HCT116 (cell line): ENCODE data around the gene FGF11. TPM values are rescaled to one million over a fixed set of nuclear protein-coding genes. Genes with fewer than 3 reads are reported as not detected.
A peak's percentile ranks its signal among the peaks of the same experiment; 100 is the strongest.

Experiments
- ATAC-seq: fragments of 200-7000 bp; cut with Tn5 transposase; 2 replicates; pipeline ENCODE4 v1.9.1; 2020; ENCODE audit warnings: mild to moderate bottlenecking, moderate library complexity
- BruUV-seq: library from RNA; stranded (reverse); fragments of 400-500 nt; replicated peaks from 2 replicates; lab custom pipeline; 2021; lab: Mats Ljungman, UMichigan
- CTCF ChIA-PET: fragments of 300-600 bp; sonication (Branson Sonifier 250); formaldehyde crosslinking; loops from one replicate; lab custom pipeline; 2021; ENCODE audit warnings: antibody characterized with exemption; lab: Charles Lee
- POLR2A ChIA-PET: fragments of 300-600, 350-600 bp; sonication (Branson Sonifier 250); formaldehyde crosslinking; loops from one replicate; lab custom pipeline; 2021; ENCODE audit warnings: antibody characterized with exemption; lab: Charles Lee
- RAD21 ChIA-PET, 2 experiments: fragments of 300-600 bp; sonication (Branson Sonifier 250); formaldehyde crosslinking; loops; one replicate each; lab custom pipeline; 2023; ENCODE audit warnings: low total read pairs in 2 of 2; ENCODE audit not compliant: uncharacterized antibody in 2 of 2, unreplicated experiment in 2 of 2, low non-redundant PET in 1 of 2; lab: Charles Lee
- DNase-seq: peaks from one replicate; pipeline ENCODE4 v3.0.0-alpha.2; 2010; ENCODE audit warnings: low read depth, low spot score
- H2AFZ ChIP-seq: fragments of 200-600 bp; shearing (Covaris generic), sonication (generic); 2 replicates; pipeline ENCODE4 v1.6.1; 2017; ENCODE audit warnings: low read depth, mixed run types, mixed read lengths, antibody characterized with exemption, low read length; ENCODE audit not compliant: poor library complexity, severe bottlenecking
- H3K27ac ChIP-seq: 2 replicates; pipeline ENCODE4 v1.5.1; 2012; ENCODE audit warnings: low read depth, low read length
- H3K27me3 ChIP-seq: fragments of 200-600 bp; sonication (generic); 2 replicates; pipeline ENCODE4 v1.6.1; 2016; ENCODE audit warnings: mixed run types, low read length, mixed read lengths; ENCODE audit not compliant: insufficient read depth
- H3K36me3 ChIP-seq, 2 experiments: fragments of 200-500 bp in 1 of 2; fragments of 200-600 bp in 1 of 2; sonication (Bioruptor generic) in 1 of 2; sonication (generic) in 1 of 2; 2 replicates each; pipeline versions ENCODE4 v1.5.1 to v1.6.1; 2014 to 2016; ENCODE audit warnings: low read length in 2 of 2, inconsistent platforms in 1 of 2, mixed read lengths in 1 of 2, mixed run types in 1 of 2; ENCODE audit not compliant: insufficient read depth in 2 of 2, control insufficient read depth in 1 of 2
- H3K4me1 ChIP-seq, 2 experiments: fragments of 200-600 bp in 1 of 2; sonication (generic) in 1 of 2; 2 replicates each; pipeline versions ENCODE4 v1.5.1 to v1.6.1; 2012 to 2017; ENCODE audit warnings: low read length in 2 of 2, inconsistent platforms in 1 of 2, mild to moderate bottlenecking in 1 of 2, mixed read lengths in 1 of 2, mixed run types in 1 of 2, moderate library complexity in 1 of 2; ENCODE audit not compliant: insufficient read depth in 2 of 2, control insufficient read depth in 1 of 2
- H3K4me2 ChIP-seq: fragments of 200-600 bp; sonication (generic); 2 replicates; pipeline ENCODE4 v1.6.1; 2017; ENCODE audit warnings: mixed run types, low read length, mixed read lengths
- H3K4me3 ChIP-seq, 2 experiments: fragments of 200-600 bp in 1 of 2; sonication (generic) in 1 of 2; replicated peaks in 1 of 2; 2 replicates each; pipeline ENCODE4 v1.5.1; 2011 to 2016; ENCODE audit warnings: low read length in 2 of 2, control low read depth in 1 of 2, low read depth in 1 of 2, mild to moderate bottlenecking in 1 of 2, mixed read lengths in 1 of 2, mixed run types in 1 of 2
- H3K79me2 ChIP-seq: fragments of 200-600 bp; sonication (generic); 2 replicates; pipeline ENCODE4 v1.6.1; 2017; ENCODE audit warnings: mild to moderate bottlenecking, mixed run types, low read length, moderate library complexity, mixed read lengths; ENCODE audit not compliant: insufficient read depth
- H3K9ac ChIP-seq: fragments of 200-600 bp; sonication (generic); 2 replicates; pipeline ENCODE4 v1.6.1; 2016; ENCODE audit warnings: low read length, mixed read lengths
- H3K9me2 ChIP-seq: fragments of 200-600 bp; sonication (generic), shearing (Covaris generic); 2 replicates; pipeline ENCODE4 v1.6.1; 2017; ENCODE audit warnings: mixed run types, mild to moderate bottlenecking, moderate library complexity; ENCODE audit not compliant: insufficient read depth
- H3K9me3 ChIP-seq, 2 experiments: fragments of 200-500 bp in 1 of 2; fragments of 200-600 bp in 1 of 2; sonication (Bioruptor generic) in 1 of 2; sonication (generic) in 1 of 2; 2 replicates each; pipeline ENCODE4 v1.6.1; 2014 to 2017; ENCODE audit warnings: low read length in 2 of 2, mixed read lengths in 2 of 2, inconsistent platforms in 1 of 2, low read depth in 1 of 2, mild to moderate bottlenecking in 1 of 2, mixed run types in 1 of 2, moderate library complexity in 1 of 2; ENCODE audit not compliant: control insufficient read depth in 1 of 2, insufficient read depth in 1 of 2
- H4K20me1 ChIP-seq: fragments of 200-600 bp; sonication (generic), shearing (Covaris generic); 2 replicates; pipeline ENCODE4 v1.6.1; 2017; ENCODE audit warnings: mixed run types, mild to moderate bottlenecking, moderate library complexity; ENCODE audit not compliant: insufficient read depth
- ATF3 ChIP-seq: IDR thresholded peaks from 2 replicates; pipeline ENCODE4 v1.6.1; 2012
- CEBPB ChIP-seq: IDR thresholded peaks from 2 replicates; pipeline ENCODE4 v1.6.1; 2012; ENCODE audit warnings: low read depth
- ELF1 ChIP-seq: IDR thresholded peaks from 2 replicates; pipeline ENCODE4 v1.6.1; 2012; ENCODE audit warnings: low read depth, borderline replicate concordance
- EZH2 ChIP-seq: fragments of 200-600 bp; sonication (generic); IDR thresholded peaks from 2 replicates; pipeline ENCODE4 v1.6.1; 2017; ENCODE audit warnings: antibody characterized with exemption, mixed run types
- EZH2phosphoT487 ChIP-seq: fragments of 200-600 bp; IDR thresholded peaks from 2 replicates; pipeline ENCODE4 v1.6.1; 2018; ENCODE audit warnings: antibody characterized with exemption, borderline replicate concordance
- MAX ChIP-seq: IDR thresholded peaks from 2 replicates; pipeline ENCODE4 v1.6.1; 2012
- POLR2A ChIP-seq: IDR thresholded peaks from 2 replicates; pipeline ENCODE4 v1.7.0; 2011; ENCODE audit warnings: borderline replicate concordance; ENCODE audit not compliant: insufficient read depth, insufficient read length; ENCODE audit errors: extremely low read depth
- POLR2AphosphoS5 ChIP-seq: IDR thresholded peaks from 2 replicates; pipeline ENCODE4 v1.6.1; 2011; ENCODE audit warnings: mild to moderate bottlenecking, low read depth, low read length, moderate library complexity
- RAD21 ChIP-seq: IDR thresholded peaks from 2 replicates; pipeline ENCODE4 v1.6.1; 2012; ENCODE audit warnings: low read depth, mild to moderate bottlenecking
- SIN3A ChIP-seq: IDR thresholded peaks from 2 replicates; pipeline ENCODE4 v1.6.1; 2012; ENCODE audit warnings: low read depth
- YY1 ChIP-seq: IDR thresholded peaks from 2 replicates; pipeline ENCODE4 v1.6.1; 2011; ENCODE audit warnings: low read length, low read depth, moderate library complexity, mild to moderate bottlenecking; ENCODE audit not compliant: insufficient replicate concordance; ENCODE audit errors: extremely low read depth
- ZNF274 ChIP-seq: fragments of 200-500 bp; sonication (Bioruptor generic); IDR thresholded peaks from 2 replicates; pipeline ENCODE4 v1.6.1; 2014; ENCODE audit warnings: mild to moderate bottlenecking, low read depth, low read length, inconsistent platforms
- intact Hi-C: fragments of 100-400 bp; cut with micrococcal nuclease; formaldehyde crosslinking; loops from 2 replicates; pipeline ENCODE4 v1.10.0; 2022
- total RNA-seq: library from RNA; stranded (reverse); gene quantifications from one replicate; pipeline ENCODE4 v1.2.1, GENCODE V29; 2021; ENCODE audit not compliant: unreplicated experiment
- TF ChIP-seq, protein P1 (sequence below): IDR thresholded peaks from 2 replicates; pipeline ENCODE4 v1.6.1; 2012; ENCODE audit warnings: low read depth
- TF ChIP-seq, protein P2 (sequence below), 3 experiments: fragments of 200-600 bp in 1 of 3; sonication (generic) in 1 of 3; IDR thresholded peaks in 2 of 3; conservative IDR thresholded peaks in 1 of 3; 2 replicates each; pipeline ENCODE4 v1.5.1; 2012 to 2017; ENCODE audit warnings: low read depth in 2 of 3, low read length in 2 of 3, antibody characterized with exemption in 1 of 3, borderline replicate concordance in 1 of 3, control low read depth in 1 of 3, mild to moderate bottlenecking in 1 of 3, mixed read lengths in 1 of 3, mixed run types in 1 of 3, moderate library complexity in 1 of 3; ENCODE audit not compliant: insufficient read depth in 1 of 3

FGF11 gene
- total RNA-seq, 1 experiment from 2014 or later: 6.1 TPM

GRCh38 chr17:7484067-7484918 is 45.0 kb downstream of the FGF11 start, which contains the start of gene POLR2A (continued):
- TF ChIP-seq, protein P1, sequence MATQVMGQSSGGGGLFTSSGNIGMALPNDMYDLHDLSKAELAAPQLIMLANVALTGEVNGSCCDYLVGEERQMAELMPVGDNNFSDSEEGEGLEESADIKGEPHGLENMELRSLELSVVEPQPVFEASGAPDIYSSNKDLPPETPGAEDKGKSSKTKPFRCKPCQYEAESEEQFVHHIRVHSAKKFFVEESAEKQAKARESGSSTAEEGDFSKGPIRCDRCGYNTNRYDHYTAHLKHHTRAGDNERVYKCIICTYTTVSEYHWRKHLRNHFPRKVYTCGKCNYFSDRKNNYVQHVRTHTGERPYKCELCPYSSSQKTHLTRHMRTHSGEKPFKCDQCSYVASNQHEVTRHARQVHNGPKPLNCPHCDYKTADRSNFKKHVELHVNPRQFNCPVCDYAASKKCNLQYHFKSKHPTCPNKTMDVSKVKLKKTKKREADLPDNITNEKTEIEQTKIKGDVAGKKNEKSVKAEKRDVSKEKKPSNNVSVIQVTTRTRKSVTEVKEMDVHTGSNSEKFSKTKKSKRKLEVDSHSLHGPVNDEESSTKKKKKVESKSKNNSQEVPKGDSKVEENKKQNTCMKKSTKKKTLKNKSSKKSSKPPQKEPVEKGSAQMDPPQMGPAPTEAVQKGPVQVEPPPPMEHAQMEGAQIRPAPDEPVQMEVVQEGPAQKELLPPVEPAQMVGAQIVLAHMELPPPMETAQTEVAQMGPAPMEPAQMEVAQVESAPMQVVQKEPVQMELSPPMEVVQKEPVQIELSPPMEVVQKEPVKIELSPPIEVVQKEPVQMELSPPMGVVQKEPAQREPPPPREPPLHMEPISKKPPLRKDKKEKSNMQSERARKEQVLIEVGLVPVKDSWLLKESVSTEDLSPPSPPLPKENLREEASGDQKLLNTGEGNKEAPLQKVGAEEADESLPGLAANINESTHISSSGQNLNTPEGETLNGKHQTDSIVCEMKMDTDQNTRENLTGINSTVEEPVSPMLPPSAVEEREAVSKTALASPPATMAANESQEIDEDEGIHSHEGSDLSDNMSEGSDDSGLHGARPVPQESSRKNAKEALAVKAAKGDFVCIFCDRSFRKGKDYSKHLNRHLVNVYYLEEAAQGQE: no peak

DNA sequence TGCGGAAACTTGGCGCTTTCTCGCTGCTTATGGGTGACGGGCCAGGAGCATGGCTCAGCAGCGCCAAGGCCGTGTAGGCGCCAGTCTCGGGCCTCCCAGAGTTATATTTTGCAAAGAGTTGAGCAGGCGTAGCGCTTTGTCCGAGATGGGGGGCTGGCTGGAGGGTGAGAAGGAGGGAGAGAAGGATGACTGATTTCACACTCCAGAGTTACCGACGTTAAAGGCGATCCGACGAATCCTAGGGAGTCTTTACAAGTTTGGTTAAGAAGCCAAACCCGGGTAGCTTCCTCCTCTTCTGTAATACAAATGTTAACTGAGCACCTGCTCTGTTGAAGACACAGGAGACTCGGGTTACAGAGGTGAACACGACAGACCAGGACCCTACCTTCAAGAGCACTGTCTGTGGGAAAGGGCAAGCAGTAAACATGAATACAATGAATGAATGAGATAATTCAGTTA is 45.6 kb downstream of the FGF11 start:
- peak overlapping the region; percentile 100 for H3K4me2 ChIP-seq
- no peak for DNase-seq
- H3K9ac ChIP-seq: peak overlapping the region; percentile 100
- ATAC-seq: no peak
- H3K9me3 ChIP-seq: no peaks in the 10 kb centered on the region
- POLR2A ChIA-PET: interaction anchor here (0.7 to 2.3 kb wide), 7 partner anchors 9 to 221 kb away, joined by 3 to 11 read pairs (median 5); partner anchors contain the start of genes TMEM102 and TMEM256
- RAD21 ChIA-PET: no interaction called here
- H3K9me2 ChIP-seq: no peaks in the 10 kb centered on the region
- peaks cover 2 to 23% of the 10 kb centered on the region in 2 experiments; a peak in 2 of 4 replicates for H3K36me3 ChIP-seq
- peak overlapping the region; percentile 87 for H3K27ac ChIP-seq
- peaks cover 36% of the 10 kb centered on the region; the same call in 1 of the 2 replicates for H4K20me1 ChIP-seq
- intact Hi-C loops: loop anchor here (2.0 to 10.0 kb wide), 4 partner anchors 40 to 134 kb away; partner anchors contain the start of genes CHRNB1 and SENP3
- H2AFZ ChIP-seq: no peak overlapping the region
- H3K27me3 ChIP-seq: no peaks in the 10 kb centered on the region
- H3K4me1 ChIP-seq: peaks cover 12 to 48% of the 10 kb centered on the region in 2 experiments; a peak in 3 of 4 replicates
- TSS peak; percentile 47 for BruUV-seq
- peaks cover 54% of the 10 kb centered on the region for H3K79me2 ChIP-seq
- CTCF ChIA-PET: interaction anchor here (1.6 kb wide), 1 partner anchor 75 kb away, joined by 3 read pairs; no protein-coding TSS in a partner anchor
- peak overlapping the region; percentile 95 to 100 for H3K4me3 ChIP-seq
- no peak for TF ChIP-seq POLR2AphosphoS5
- no peak for TF ChIP-seq EZH2phosphoT487
- TF ChIP-seq RAD21: no peak
- no peak for TF ChIP-seq ZNF274
- TF ChIP-seq CEBPB: no peak
- TF ChIP-seq EZH2: no peak
- no peak for TF ChIP-seq YY1
- TF ChIP-seq MAX: no peak
- TF ChIP-seq, protein P2, sequence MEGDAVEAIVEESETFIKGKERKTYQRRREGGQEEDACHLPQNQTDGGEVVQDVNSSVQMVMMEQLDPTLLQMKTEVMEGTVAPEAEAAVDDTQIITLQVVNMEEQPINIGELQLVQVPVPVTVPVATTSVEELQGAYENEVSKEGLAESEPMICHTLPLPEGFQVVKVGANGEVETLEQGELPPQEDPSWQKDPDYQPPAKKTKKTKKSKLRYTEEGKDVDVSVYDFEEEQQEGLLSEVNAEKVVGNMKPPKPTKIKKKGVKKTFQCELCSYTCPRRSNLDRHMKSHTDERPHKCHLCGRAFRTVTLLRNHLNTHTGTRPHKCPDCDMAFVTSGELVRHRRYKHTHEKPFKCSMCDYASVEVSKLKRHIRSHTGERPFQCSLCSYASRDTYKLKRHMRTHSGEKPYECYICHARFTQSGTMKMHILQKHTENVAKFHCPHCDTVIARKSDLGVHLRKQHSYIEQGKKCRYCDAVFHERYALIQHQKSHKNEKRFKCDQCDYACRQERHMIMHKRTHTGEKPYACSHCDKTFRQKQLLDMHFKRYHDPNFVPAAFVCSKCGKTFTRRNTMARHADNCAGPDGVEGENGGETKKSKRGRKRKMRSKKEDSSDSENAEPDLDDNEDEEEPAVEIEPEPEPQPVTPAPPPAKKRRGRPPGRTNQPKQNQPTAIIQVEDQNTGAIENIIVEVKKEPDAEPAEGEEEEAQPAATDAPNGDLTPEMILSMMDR (IDR thresholded peaks at IDR 0.05 in 2 of 3, conservative IDR thresholded peaks at IDR 0.05 in 1 of 3; ENCODE audit: borderline replicate concordance in 1 of 3, insufficient read depth in 1 of 3, low read depth in 2 of 3, low read length in 2 of 3): 0 out of 6 replicates have a peak, but pooled peaks of 1 of the 3 experiments have one; percentile 1
- TF ChIP-seq ATF3: no peak
- TF ChIP-seq SIN3A: no peak
- TF ChIP-seq POLR2A: no peak
- TF ChIP-seq ELF1: no peak
